ENCODE data around the gene THRB. TPM values are rescaled to one million over a fixed set of nuclear protein-coding genes. Genes with fewer than 3 reads are reported as not detected.

The THRB gene
- total and polyA plus RNA-seq, 9 of the 15 experiments (the other 6 are each of a cell fraction or from before 2014, with no cell fraction given), result 1.7 to 14.9 (median 6.9) TPM

- Histone ChIP-seq H3K27me3 (ENCODE audit: control insufficient read depth in 2 of 2, insufficient read depth in 2 of 2, low read length in 2 of 2) (no peaks in the 10 kb centered on the region), H3K36me3 (ENCODE audit: control insufficient read depth, insufficient read depth, low read length) (no peaks in the 10 kb centered on the region), H2AFZ (ENCODE audit: low read depth, low read length) (no peak overlapping the region), H3K9ac (ENCODE audit: insufficient read depth in 1 of 2, low read depth in 2 of 2, low read length in 2 of 2) (no peak overlapping the region), H4K20me1 (replicated peaks; ENCODE audit: control insufficient read depth, insufficient read depth, low read length) (no peaks in the 10 kb centered on the region), H3K9me1 (ENCODE audit: control insufficient read depth, insufficient read depth, low read length) (no peaks in the 10 kb centered on the region), H3K9me3 (replicated peaks; ENCODE audit: control insufficient read depth, insufficient read depth, low read depth, low read length) (no peaks in the 10 kb centered on the region), H3K4me3 (no peak overlapping the region), H3K27ac (ENCODE audit: extremely low read depth, low read depth, low read length) (no peak overlapping the region; the same call in 2 of the 3 replicates), H3K79me2 (ENCODE audit: control insufficient read depth, insufficient read depth, low read length) (0 out of 3 replicates have a peak, but pooled peaks cover 6% of the 10 kb centered on the region), H3K4me1 (replicated peaks in 1 of 2; ENCODE audit: control insufficient read depth in 2 of 2, insufficient read depth in 2 of 2, low read length in 2 of 2) (peaks cover 0 to 9% of the 10 kb centered on the region in 2 experiments; a peak in 3 of 5 replicates), H3K4me2 (ENCODE audit: insufficient read depth, low read length) (no peak overlapping the region)
- 52% methylated on average over 2 of the region's 2 CpGs for WGBS (ENCODE audit: insufficient coverage, low coverage, missing lambda C conversion rate)
- in situ Hi-C loops (cut with MboI), result no loop called here
- no peak for ATAC-seq
- ChIA-PET CTCF (ENCODE audit: low intra/inter-chr PET ratio) (no interaction called here), POLR2A (interaction anchor here (0.7 kb wide), 1 partner anchor 133 kb away, joined by 3 read pairs; no protein-coding TSS in a partner anchor)
- no peak for DNase-seq (ENCODE audit: extremely low read depth in 1 of 4, low spot score in 3 of 4)
- no peak for FAIRE-seq
- BruUV-seq (replicated peaks), result no TSS peak
- intact Hi-C loops (cut with micrococcal nuclease), result loop anchor here (10.0 kb wide), 1 partner anchor 283 kb away; no protein-coding TSS in a partner anchor
- TF ChIP-seq ZNF316 (IDR thresholded peaks at IDR 0.05) (peak; percentile 38; the same call in 1 of the 2 replicates), ZNF41 (CRISPR knock-in tag; conservative IDR thresholded peaks at IDR 0.05) (no peak), BHLHE40 (IDR thresholded peaks at IDR 0.05; ENCODE audit: low read length) (no peak), ZNF764 (CRISPR knock-in tag; IDR thresholded peaks at IDR 0.05; ENCODE audit: low read depth) (no peak), ZNF121 (CRISPR knock-in tag; conservative IDR thresholded peaks at IDR 0.05) (no peak), RERE (CRISPR knock-in tag; IDR thresholded peaks at IDR 0.05; ENCODE audit: borderline replicate concordance) (no peak), SRSF1 (IDR thresholded peaks at IDR 0.05; ENCODE audit: low read depth, low read length) (no peak), SRSF7 (optimal IDR thresholded peaks at IDR 0.05; ENCODE audit: low read depth, low read length) (no peak), C11orf30 (IDR thresholded peaks at IDR 0.05; ENCODE audit: low read depth) (0 out of 2 replicates have a peak, but pooled peaks have one; percentile 24), SOX6 (IDR thresholded peaks at IDR 0.05) (no peak), TAF9B (IDR thresholded peaks at IDR 0.05; ENCODE audit: partially characterized antibody) (no peak), ZNF77 (CRISPR knock-in tag; IDR thresholded peaks at IDR 0.05) (no peak), ID3 (CRISPR knock-in tag; IDR thresholded peaks at IDR 0.05) (no peak), ID3 (tag; IDR thresholded peaks at IDR 0.05) (no peak), ZFP36 (IDR thresholded peaks at IDR 0.05; ENCODE audit: low read depth, low read length, partially characterized antibody) (no peak)
Observed at GRCh38 chr3:24361623-24362022, 133.0 kb downstream of the THRB start.

Measured in K562 (cell line).